Peyer's patch (tissue), 4 donors: ENCODE measurements around the gene MT4. TPM values are rescaled to one million over a fixed set of nuclear protein-coding genes. Genes with fewer than 3 reads are reported as not detected.
A peak's percentile ranks its signal among the peaks of the same experiment; 100 is the strongest.

Source experiments
- DNase-seq, 3 donors: peaks; one replicate each; pipeline ENCODE4 v3.0.0-alpha.2; 2017 to 2019
- H3K27ac ChIP-seq, 4 donors: fragments of 200-600 bp; sonication (generic); one replicate each; pipeline ENCODE4 v1.5.1; 2016 to 2019
- H3K27me3 ChIP-seq, 2 donors: fragments of 200-600 bp; sonication (generic); one replicate each; pipeline ENCODE4 v1.5.1; 2019
- H3K36me3 ChIP-seq, 3 donors: fragments of 200-600 bp; sonication (generic); one replicate each; pipeline ENCODE4 v1.5.1; 2016 to 2019
- H3K4me1 ChIP-seq, 4 donors: fragments of 200-600 bp; sonication (generic); one replicate each; pipeline ENCODE4 v1.5.1; 2016 to 2019
- H3K4me3 ChIP-seq, 4 donors: fragments of 200-600 bp; sonication (generic); 1 replicate in 3 of 4; 2 replicates in 1 of 4; pipeline ENCODE4 v1.5.1; 2016 to 2019; ENCODE audit warnings: mild to moderate bottlenecking in 1 of 4
- H3K9me3 ChIP-seq, 4 donors: fragments of 200-600 bp; sonication (generic); one replicate each; pipeline ENCODE4 v1.5.1; 2016 to 2019; ENCODE audit warnings: mild to moderate bottlenecking in 1 of 4
- POLR2A ChIP-seq, 2 donors: fragments of 450-650 bp; IDR thresholded peaks; one replicate each; pipeline ENCODE4 v1.5.1; 2017; ENCODE audit warnings: antibody characterized with exemption in 2 of 2, mild to moderate bottlenecking in 2 of 2, moderate library complexity in 2 of 2
- total RNA-seq, 4 donors: library from RNA; depleted of rRNA; stranded (reverse); fragments of >200 nt; gene quantifications; one replicate each; pipeline ENCODE4 v1.1.0, GENCODE V29; 2016
- TF ChIP-seq, protein P1 (sequence below), 6 experiments: fragments of 450-650 bp in 4 of 6; fragments of 200-600 bp in 2 of 6; sonication (generic) in 1 of 6; IDR thresholded peaks; one replicate each; pipeline ENCODE4 v1.5.1; 2017 to 2019; ENCODE audit warnings: antibody characterized with exemption in 6 of 6, mild to moderate bottlenecking in 3 of 6, moderate library complexity in 1 of 6

The MT4 gene
- total RNA-seq, 4 donors from 2014 or later, result not detected

DNA sequence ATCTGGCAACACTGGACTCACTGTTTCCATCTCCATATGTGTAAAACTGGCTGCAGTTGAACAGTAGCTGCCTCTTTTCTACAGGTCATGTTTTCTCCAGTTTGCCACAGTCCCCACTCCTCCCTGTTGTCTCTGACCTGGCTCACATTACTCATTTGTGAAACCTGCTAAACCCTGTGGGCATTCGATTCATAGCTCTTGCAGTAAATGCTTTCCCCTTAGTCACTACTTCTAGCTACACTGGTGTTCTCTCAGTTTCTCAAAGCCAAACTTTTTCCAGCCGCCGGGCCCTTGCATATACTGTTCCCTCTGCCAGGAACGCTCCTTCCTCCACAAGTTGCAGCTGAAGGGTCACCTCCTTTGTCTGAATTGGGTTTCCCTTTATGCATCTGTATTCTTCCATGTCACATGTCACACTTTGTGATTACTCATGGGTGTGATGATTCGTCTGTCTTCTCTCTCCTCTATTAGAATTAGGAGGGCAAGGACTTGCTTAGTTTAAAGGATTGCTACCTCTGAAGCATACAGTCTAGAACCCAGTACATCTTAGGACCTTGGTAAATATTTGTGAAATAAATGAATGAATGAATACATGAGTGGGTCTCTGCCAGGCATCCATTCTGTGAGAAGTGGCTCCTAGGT, 15.0 kb upstream of the MT4 start:
- Histone ChIP-seq H3K4me3 (no peak overlapping the region), H3K27me3 (no peaks in the 10 kb centered on the region), H3K9me3 (no peaks in the 10 kb centered on the region), H3K4me1 (no peaks in the 10 kb centered on the region), H3K27ac (no peak overlapping the region), H3K36me3 (no peaks in the 10 kb centered on the region)
- DNase-seq, result no peak
- TF ChIP-seq, protein P1, sequence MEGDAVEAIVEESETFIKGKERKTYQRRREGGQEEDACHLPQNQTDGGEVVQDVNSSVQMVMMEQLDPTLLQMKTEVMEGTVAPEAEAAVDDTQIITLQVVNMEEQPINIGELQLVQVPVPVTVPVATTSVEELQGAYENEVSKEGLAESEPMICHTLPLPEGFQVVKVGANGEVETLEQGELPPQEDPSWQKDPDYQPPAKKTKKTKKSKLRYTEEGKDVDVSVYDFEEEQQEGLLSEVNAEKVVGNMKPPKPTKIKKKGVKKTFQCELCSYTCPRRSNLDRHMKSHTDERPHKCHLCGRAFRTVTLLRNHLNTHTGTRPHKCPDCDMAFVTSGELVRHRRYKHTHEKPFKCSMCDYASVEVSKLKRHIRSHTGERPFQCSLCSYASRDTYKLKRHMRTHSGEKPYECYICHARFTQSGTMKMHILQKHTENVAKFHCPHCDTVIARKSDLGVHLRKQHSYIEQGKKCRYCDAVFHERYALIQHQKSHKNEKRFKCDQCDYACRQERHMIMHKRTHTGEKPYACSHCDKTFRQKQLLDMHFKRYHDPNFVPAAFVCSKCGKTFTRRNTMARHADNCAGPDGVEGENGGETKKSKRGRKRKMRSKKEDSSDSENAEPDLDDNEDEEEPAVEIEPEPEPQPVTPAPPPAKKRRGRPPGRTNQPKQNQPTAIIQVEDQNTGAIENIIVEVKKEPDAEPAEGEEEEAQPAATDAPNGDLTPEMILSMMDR (IDR thresholded peaks at IDR 0.05), result no peak
- no peak for TF ChIP-seq POLR2A (IDR thresholded peaks at IDR 0.05)

DNA sequence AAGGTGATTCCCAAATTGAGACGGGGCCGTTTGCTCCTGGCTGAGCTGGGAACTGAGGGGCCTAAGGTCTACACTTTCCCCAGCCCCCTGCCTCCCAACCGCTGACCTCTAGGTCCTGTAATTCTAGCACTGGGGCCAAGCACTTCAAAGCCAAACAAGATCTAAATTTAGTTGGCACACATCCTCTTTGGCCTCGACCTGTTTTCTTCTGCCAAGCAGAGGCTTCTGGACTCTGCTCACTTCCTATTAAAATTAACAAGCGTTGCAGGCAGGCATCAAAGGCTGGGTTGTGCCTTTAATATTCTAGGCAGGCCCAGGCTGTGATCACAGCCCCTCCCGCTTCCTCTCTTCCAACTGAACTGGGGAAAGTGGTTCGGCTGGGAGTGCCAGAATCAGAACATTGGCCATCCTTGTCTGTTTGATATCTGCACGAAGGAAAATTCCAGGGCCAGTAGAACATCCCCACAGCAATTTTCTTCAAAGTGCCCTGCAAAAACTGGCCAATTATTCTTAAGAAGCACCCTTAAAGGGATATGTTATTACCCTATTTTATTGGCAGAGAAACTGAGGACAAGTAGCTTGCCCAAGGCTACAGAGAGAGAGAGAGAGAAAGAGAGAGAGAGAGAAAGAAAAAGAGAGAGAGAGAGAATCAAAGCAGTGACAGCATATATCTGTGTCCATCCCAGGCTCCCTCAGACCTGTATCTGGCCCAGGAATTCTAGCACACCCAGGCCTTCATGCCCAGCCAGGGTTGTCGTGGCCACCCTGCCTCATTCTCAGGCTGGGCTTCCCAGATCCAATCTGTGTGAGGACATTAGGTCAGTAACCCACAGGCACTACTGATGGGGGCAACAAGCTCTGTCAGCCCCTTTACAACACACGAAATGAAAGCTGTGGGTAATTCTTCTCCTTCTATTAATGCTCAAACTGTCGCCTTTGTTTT, 12.8 kb upstream of the MT4 start:
- Histone ChIP-seq H3K9me3 (no peaks in the 10 kb centered on the region), H3K27ac (no peak overlapping the region), H3K4me3 (no peak overlapping the region), H3K36me3 (no peaks in the 10 kb centered on the region), H3K4me1 (no peaks in the 10 kb centered on the region), H3K27me3 (no peaks in the 10 kb centered on the region)
- DNase-seq, result peak in 1 of 3 donors; percentile 48
- TF ChIP-seq, protein P1 (IDR thresholded peaks at IDR 0.05), result no peak
- no peak for TF ChIP-seq POLR2A (IDR thresholded peaks at IDR 0.05)

DNA sequence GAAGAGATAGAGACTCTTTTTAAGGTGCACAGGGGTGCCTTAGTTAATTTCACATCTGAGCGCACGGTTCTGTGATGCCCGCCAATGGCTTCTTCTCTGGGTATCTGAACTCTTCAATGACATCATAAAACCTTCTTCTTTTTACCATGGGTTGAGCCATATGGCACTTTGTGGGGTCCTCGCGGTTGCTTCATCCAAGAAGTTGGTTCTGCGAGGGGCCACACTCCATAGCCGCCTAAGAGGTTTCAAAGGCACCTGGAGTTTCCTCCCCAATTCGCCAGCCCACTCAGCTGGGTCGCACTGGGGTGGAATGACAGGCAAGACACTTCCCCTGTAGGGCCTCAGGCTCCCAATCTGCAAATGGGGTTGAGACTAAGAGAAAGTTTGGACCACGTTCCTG, 10.4 kb upstream of the MT4 start:
- no peak for DNase-seq
- H3K9me3 ChIP-seq, result no peaks in the 10 kb centered on the region
- H3K4me1 ChIP-seq, result no peaks in the 10 kb centered on the region
- TF ChIP-seq POLR2A (IDR thresholded peaks at IDR 0.05), result no peak
- TF ChIP-seq, protein P1 (IDR thresholded peaks at IDR 0.05), result no peak
- no peaks in the 10 kb centered on the region for H3K36me3 ChIP-seq
- H3K27ac ChIP-seq, result no peak overlapping the region
- H3K4me3 ChIP-seq, result no peak overlapping the region
- H3K27me3 ChIP-seq, result no peaks in the 10 kb centered on the region

DNA sequence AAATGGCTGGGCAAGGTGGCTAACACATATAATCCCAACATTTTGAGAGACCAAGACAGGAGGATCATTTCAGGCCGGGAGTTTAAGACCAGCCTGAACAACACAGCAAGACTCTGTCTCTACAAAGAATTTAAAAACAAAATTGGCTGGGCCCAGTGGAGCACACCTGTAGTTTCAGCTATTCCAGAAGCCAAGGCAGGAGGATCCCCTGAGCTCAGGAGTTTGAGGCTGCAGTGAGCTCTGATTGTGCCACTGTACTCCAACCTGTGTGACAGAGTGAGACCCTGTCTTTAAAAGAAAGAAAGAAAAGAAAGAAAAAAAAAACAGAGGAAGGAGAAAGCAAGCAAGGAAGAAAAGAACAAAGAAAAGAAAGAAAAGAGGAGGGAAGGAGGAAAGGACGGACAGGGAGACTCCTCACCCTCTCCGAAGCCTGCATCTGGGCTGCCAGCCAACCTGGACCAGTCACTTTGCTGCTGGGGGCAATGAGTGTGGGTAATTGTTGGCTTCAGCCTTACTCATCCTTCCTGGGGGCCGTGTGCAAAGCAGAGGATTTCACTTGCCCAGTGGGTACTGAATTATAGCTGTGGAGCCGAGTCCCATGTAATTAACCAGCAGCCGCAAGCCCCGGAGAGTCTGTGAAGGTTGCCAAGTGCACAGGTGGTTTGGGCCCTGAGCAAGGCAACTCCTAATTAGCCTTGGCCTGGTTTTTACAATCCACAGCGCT, 6.7 kb upstream of the MT4 start:
- no peak for TF ChIP-seq POLR2A (IDR thresholded peaks at IDR 0.05)
- Histone ChIP-seq H3K27ac (no peak overlapping the region), H3K4me1 (no peaks in the 10 kb centered on the region), H3K9me3 (no peaks in the 10 kb centered on the region), H3K36me3 (no peaks in the 10 kb centered on the region), H3K4me3 (no peak overlapping the region), H3K27me3 (no peaks in the 10 kb centered on the region)
- no peak for DNase-seq

DNA sequence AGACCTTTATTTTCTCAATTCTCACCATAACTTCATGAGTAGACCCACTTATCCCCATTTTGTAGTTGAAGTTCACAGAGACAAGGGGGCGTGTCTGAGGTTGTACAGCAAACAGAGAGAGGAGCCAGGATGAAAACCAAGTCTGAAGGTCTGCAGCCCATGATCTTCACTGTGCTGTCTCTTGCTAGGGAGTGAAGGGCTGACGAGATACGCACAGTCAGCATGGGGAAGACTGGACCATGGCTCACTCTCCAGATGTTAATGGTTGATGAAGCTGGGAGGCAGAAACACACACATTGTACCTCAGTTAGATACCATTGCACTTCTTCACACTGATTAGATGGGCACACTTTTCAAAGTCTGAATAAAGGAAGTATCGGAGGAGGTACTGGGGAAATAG, 5.8 kb upstream of the MT4 start:
- Histone ChIP-seq H3K9me3 (no peaks in the 10 kb centered on the region), H3K27ac (no peak overlapping the region), H3K27me3 (no peaks in the 10 kb centered on the region), H3K36me3 (no peaks in the 10 kb centered on the region), H3K4me1 (no peaks in the 10 kb centered on the region), H3K4me3 (no peak overlapping the region)
- DNase-seq, result no peak
- TF ChIP-seq, protein P1 (IDR thresholded peaks at IDR 0.05), result no peak
- TF ChIP-seq POLR2A (IDR thresholded peaks at IDR 0.05), result no peak
